HepG2 (cell line): ENCODE measurements around the gene OR6S1. TPM values are rescaled to one million over a fixed set of nuclear protein-coding genes. Genes with fewer than 3 reads are reported as not detected.
A peak's percentile ranks its signal among the peaks of the same experiment; 100 is the strongest.

Experiments used
- ARHGAP35 ChIP-seq: sonication (generic); formaldehyde crosslinking; IDR thresholded peaks from 2 replicates; pipeline ENCODE4 v1.9.0; 2022; ENCODE audit warnings: mild to moderate bottlenecking, inconsistent platforms, moderate library complexity, missing genetic modification reagents, borderline replicate concordance
- ATF7 ChIP-seq, 2 experiments: fragments of 450-650 bp in 1 of 2; sonication (generic) in 1 of 2; formaldehyde crosslinking in 1 of 2; IDR thresholded peaks; 2 replicates each; pipeline versions ENCODE4 v1.4.0 to v1.6.1; 2016 to 2020; ENCODE audit warnings: antibody characterized with exemption in 1 of 2, mild to moderate bottlenecking in 1 of 2, missing genetic modification reagents in 1 of 2
- CBX1 ChIP-seq: IDR thresholded peaks from one replicate; pipeline ENCODE4 v1.6.1; 2016; ENCODE audit warnings: antibody characterized with exemption, low read depth
- EHMT2 ChIP-seq: fragments of 200-600 bp; sonication (generic); IDR thresholded peaks from 2 replicates; pipeline ENCODE4 v1.7.0; 2017; ENCODE audit warnings: antibody characterized with exemption, low read depth, low read length, borderline replicate concordance
- ETV5 ChIP-seq: IDR thresholded peaks from 2 replicates; pipeline ENCODE4 v1.6.1; 2018; ENCODE audit warnings: missing biosample characterization, missing genetic modification reagents, inconsistent platforms, borderline replicate concordance
- FOXJ3 ChIP-seq: sonication (generic); formaldehyde crosslinking; IDR thresholded peaks from 2 replicates; pipeline ENCODE4 v1.4.0; 2020; ENCODE audit warnings: missing genetic modification reagents, mild to moderate bottlenecking, borderline replicate concordance
- FOXM1 ChIP-seq: sonication (generic); formaldehyde crosslinking; IDR thresholded peaks from 2 replicates; pipeline ENCODE4 v1.5.0; 2020; ENCODE audit warnings: missing genetic modification reagents
- IRF2 ChIP-seq: IDR thresholded peaks from 2 replicates; pipeline ENCODE4 v1.6.1; 2018; ENCODE audit warnings: missing genetic modification reagents, missing compliant biosample characterization
- JUN ChIP-seq: sonication (generic); formaldehyde crosslinking; IDR thresholded peaks from 2 replicates; pipeline ENCODE4 v1.4.0; 2020; ENCODE audit warnings: mild to moderate bottlenecking, missing genetic modification reagents
- KLF16 ChIP-seq, 2 experiments: sonication (generic) in 1 of 2; formaldehyde crosslinking in 1 of 2; IDR thresholded peaks; 2 replicates each; pipeline versions ENCODE4 v1.6.1 to v1.8.0; 2016 to 2023; ENCODE audit warnings: missing genetic modification reagents in 2 of 2, missing compliant biosample characterization in 1 of 2
- MIER3 ChIP-seq: IDR thresholded peaks from 2 replicates; pipeline ENCODE4 v1.6.1; 2016; ENCODE audit warnings: missing compliant biosample characterization, borderline replicate concordance
- POLR2A ChIP-seq, 2 experiments: IDR thresholded peaks; 2 replicates each; pipeline ENCODE4 v1.6.1; 2011; ENCODE audit warnings: low read depth in 2 of 2, low read length in 2 of 2, mild to moderate bottlenecking in 1 of 2, moderate library complexity in 1 of 2; ENCODE audit not compliant: insufficient read depth in 1 of 2
- SMARCC2 ChIP-seq: fragments of 450-650 bp; IDR thresholded peaks from 2 replicates; pipeline ENCODE4 v1.6.1; 2017; ENCODE audit warnings: antibody characterized with exemption, mild to moderate bottlenecking
- ZBTB20 ChIP-seq: sonication (generic); formaldehyde crosslinking; IDR thresholded peaks from 2 replicates; pipeline ENCODE4 v1.8.1; 2023; ENCODE audit warnings: missing genetic modification reagents, low read depth, mild to moderate bottlenecking, borderline replicate concordance
- ZFYVE20 ChIP-seq: sonication (generic); formaldehyde crosslinking; IDR thresholded peaks from 2 replicates; pipeline ENCODE4 v1.8.0; 2023; ENCODE audit warnings: low read depth, mild to moderate bottlenecking, moderate library complexity, missing genetic modification reagents, borderline replicate concordance
- ZNF136 ChIP-seq: sonication (generic); formaldehyde crosslinking; IDR thresholded peaks from 2 replicates; pipeline ENCODE4 v1.8.1; 2022; ENCODE audit warnings: low read depth, mild to moderate bottlenecking, moderate library complexity, missing genetic modification reagents
- ZNF331 ChIP-seq: sonication (generic); formaldehyde crosslinking; IDR thresholded peaks from 2 replicates; pipeline ENCODE4 v1.4.0; 2020; ENCODE audit warnings: missing genetic modification reagents
- ZNF670 ChIP-seq: sonication (generic); formaldehyde crosslinking; IDR thresholded peaks from 2 replicates; pipeline ENCODE4 v1.8.0; 2022; ENCODE audit warnings: mild to moderate bottlenecking, missing genetic modification reagents, borderline replicate concordance
- ZNF713 ChIP-seq: sonication (generic); formaldehyde crosslinking; IDR thresholded peaks from 2 replicates; pipeline ENCODE4 v1.4.0; 2020; ENCODE audit warnings: mild to moderate bottlenecking, missing genetic modification reagents
- ZSCAN9 ChIP-seq: IDR thresholded peaks from 2 replicates; pipeline ENCODE4 v1.6.1; 2016; ENCODE audit warnings: borderline replicate concordance
- polyA plus RNA-seq, 8 experiments: library from polyadenylated mRNA; depleted of rRNA in 3 of 8; stranded (reverse) in 7 of 8; unstranded in 1 of 8; fragments of >200 nt; fragmentation: Illumina TruSeq in 4 of 8; extraction: Trizol in 4 of 8; gene quantifications; 2 replicates each; pipeline versions ENCODE4 v1.2.1 to v1.2.3, GENCODE V29; 2011 to 2016; ENCODE audit warnings: low read depth in 4 of 8, missing spikeins in 1 of 8, mixed read lengths in 1 of 8; ENCODE audit not compliant: insufficient read depth in 1 of 8
- total RNA-seq, 5 experiments: library from RNA; depleted of rRNA; stranded (reverse); fragments of >200 nt; fragmentation: Illumina TruSeq; extraction: Trizol; gene quantifications; 2 replicates each; pipeline ENCODE4 v1.2.3, GENCODE V29; 2016; ENCODE audit warnings: low read depth in 1 of 5
- TF ChIP-seq, protein P1 (sequence below): IDR thresholded peaks from 2 replicates; pipeline ENCODE4 v1.6.1; 2016; ENCODE audit warnings: mild to moderate bottlenecking
- TF ChIP-seq, protein P2 (sequence below): sonication (generic); formaldehyde crosslinking; IDR thresholded peaks from 2 replicates; pipeline ENCODE4 v1.4.0; 2020; ENCODE audit warnings: missing genetic modification reagents
- TF ChIP-seq, protein P3 (sequence below): IDR thresholded peaks from 2 replicates; pipeline ENCODE4 v1.6.1; 2012; ENCODE audit warnings: low read depth, low read length, improper control_type of control experiment

OR6S1 gene
- total and polyA plus RNA-seq, 2 of the 13 experiments (the other 11 are each of a cell fraction or from before 2014, with no cell fraction given) = 0.09 TPM; not detected in 1

DNA sequence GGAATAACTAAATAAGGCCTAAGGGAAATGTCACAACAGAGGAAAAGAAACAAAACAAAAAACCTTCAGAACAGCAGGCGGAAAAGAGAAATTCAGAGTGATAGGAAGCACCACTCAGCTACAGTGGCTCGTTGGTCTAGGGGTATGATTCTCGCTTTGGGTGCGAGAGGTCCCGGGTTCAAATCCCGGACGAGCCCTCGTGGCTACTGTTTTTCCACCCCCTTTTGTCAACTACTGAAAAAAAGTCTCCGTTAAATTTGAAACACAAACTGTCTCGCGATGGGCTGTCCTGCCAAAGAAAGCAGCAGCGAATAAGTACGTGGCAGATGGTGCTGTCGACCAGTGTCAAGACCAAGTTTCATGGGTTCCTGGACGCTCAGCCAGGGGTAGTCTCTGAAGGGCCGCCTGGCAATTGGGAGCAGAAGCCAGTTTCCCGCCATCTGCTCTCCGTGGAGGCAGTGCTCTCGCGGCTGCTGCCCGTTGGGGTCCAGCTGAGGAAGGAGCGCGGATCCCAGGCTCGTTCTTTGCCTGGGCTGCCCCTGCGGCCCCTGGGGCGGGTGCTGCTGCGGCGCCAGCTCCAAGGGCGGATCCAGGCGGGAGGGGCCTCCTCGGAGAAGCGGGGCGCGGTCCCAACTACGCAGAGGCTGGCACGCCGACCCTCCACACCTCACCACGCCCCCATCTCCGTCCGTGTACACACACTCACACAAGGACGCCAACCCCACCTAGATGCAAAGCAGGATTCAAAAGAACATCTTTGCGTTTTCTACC is 42.6 kb upstream of the OR6S1 start, which contains the start of gene RNASE4 (continued):
- peak; percentile 44; the same call in 1 of the 2 replicates for TF ChIP-seq ETV5 (CRISPR knock-in tag)
- 0 out of 2 replicates have a peak, but pooled peaks have one; percentile 40 for TF ChIP-seq JUN (CRISPR knock-in tag)
- TF ChIP-seq, protein P1, sequence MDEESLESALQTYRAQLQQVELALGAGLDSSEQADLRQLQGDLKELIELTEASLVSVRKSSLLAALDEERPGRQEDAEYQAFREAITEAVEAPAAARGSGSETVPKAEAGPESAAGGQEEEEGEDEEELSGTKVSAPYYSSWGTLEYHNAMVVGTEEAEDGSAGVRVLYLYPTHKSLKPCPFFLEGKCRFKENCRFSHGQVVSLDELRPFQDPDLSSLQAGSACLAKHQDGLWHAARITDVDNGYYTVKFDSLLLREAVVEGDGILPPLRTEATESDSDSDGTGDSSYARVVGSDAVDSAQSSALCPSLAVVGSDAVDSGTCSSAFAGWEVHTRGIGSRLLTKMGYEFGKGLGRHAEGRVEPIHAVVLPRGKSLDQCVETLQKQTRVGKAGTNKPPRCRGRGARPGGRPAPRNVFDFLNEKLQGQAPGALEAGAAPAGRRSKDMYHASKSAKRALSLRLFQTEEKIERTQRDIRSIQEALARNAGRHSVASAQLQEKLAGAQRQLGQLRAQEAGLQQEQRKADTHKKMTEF (CRISPR knock-in tag) = peak; percentile 92
- TF ChIP-seq, protein P2, sequence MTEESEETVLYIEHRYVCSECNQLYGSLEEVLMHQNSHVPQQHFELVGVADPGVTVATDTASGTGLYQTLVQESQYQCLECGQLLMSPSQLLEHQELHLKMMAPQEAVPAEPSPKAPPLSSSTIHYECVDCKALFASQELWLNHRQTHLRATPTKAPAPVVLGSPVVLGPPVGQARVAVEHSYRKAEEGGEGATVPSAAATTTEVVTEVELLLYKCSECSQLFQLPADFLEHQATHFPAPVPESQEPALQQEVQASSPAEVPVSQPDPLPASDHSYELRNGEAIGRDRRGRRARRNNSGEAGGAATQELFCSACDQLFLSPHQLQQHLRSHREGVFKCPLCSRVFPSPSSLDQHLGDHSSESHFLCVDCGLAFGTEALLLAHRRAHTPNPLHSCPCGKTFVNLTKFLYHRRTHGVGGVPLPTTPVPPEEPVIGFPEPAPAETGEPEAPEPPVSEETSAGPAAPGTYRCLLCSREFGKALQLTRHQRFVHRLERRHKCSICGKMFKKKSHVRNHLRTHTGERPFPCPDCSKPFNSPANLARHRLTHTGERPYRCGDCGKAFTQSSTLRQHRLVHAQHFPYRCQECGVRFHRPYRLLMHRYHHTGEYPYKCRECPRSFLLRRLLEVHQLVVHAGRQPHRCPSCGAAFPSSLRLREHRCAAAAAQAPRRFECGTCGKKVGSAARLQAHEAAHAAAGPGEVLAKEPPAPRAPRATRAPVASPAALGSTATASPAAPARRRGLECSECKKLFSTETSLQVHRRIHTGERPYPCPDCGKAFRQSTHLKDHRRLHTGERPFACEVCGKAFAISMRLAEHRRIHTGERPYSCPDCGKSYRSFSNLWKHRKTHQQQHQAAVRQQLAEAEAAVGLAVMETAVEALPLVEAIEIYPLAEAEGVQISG = peak; percentile 83
- TF ChIP-seq CBX1 = peak; percentile 92
- no peak; the same call in 1 of the 2 replicates for TF ChIP-seq ATF7 (IDR thresholded peaks at IDR 0.05)
- no peak for TF ChIP-seq ATF7 (CRISPR knock-in tag; IDR thresholded peaks at IDR 0.05)
- TF ChIP-seq ZSCAN9 (CRISPR knock-in tag) = peak; percentile 88
- TF ChIP-seq ZNF136 (CRISPR knock-in tag) = 0 out of 2 replicates have a peak, but pooled peaks have one; percentile 76
- TF ChIP-seq ZNF331 (CRISPR knock-in tag) = peak; percentile 87
- TF ChIP-seq ARHGAP35 (CRISPR knock-in tag) = peak; percentile 24; the same call in 1 of the 2 replicates
- TF ChIP-seq FOXM1 (CRISPR knock-in tag) = 0 out of 2 replicates have a peak, but pooled peaks have one; percentile 48
- no peak for TF ChIP-seq SMARCC2
- no peak for TF ChIP-seq EHMT2
- TF ChIP-seq, protein P3, sequence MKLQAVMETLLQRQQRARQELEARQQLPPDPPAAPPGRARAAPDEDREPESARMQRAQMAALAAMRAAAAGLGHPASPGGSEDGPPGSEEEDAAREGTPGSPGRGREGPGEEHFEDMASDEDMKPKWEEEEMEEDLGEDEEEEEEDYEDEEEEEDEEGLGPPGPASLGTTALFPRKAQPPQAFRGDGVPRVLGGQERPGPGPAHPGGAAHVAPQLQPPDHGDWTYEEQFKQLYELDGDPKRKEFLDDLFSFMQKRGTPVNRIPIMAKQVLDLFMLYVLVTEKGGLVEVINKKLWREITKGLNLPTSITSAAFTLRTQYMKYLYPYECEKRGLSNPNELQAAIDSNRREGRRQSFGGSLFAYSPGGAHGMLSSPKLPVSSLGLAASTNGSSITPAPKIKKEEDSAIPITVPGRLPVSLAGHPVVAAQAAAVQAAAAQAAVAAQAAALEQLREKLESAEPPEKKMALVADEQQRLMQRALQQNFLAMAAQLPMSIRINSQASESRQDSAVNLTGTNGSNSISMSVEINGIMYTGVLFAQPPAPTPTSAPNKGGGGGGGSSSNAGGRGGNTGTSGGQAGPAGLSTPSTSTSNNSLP = no peak
- peak; percentile 76; the same call in 1 of the 2 replicates for TF ChIP-seq ZNF713 (CRISPR knock-in tag)
- TF ChIP-seq ZFYVE20 (CRISPR knock-in tag) = no peak
- TF ChIP-seq IRF2 (CRISPR knock-in tag) = peak; percentile 66
- peak; percentile 15; the same call in 1 of the 2 replicates for TF ChIP-seq ZBTB20 (CRISPR knock-in tag)
- TF ChIP-seq FOXJ3 (CRISPR knock-in tag) = no peak
- peak; percentile 85 to 89 for TF ChIP-seq POLR2A (IDR thresholded peaks at IDR 0.05; ENCODE audit: insufficient read depth in 1 of 2, low read depth in 2 of 2, low read length in 2 of 2)
- TF ChIP-seq MIER3 (CRISPR knock-in tag) = 0 out of 2 replicates have a peak, but pooled peaks have one; percentile 14
- peak in 1 of 2 experiments; percentile 63; a peak in 2 of 4 replicates for TF ChIP-seq KLF16 (CRISPR knock-in tag; IDR thresholded peaks at IDR 0.05)
- TF ChIP-seq ZNF670 (CRISPR knock-in tag) = peak; percentile 71; the same call in 1 of the 2 replicates
